GM18858 (cell line): ENCODE measurements around the gene KCNJ6.
"Not testable (repeated sequence)": the region's sequence is repeated elsewhere in the genome, so short reads cannot be mapped to it uniquely, and the experiment has no call there.

Source experiments
- ATAC-seq: cut with Tn5 transposase; IDR thresholded peaks from one replicate; pipeline ENCODE4 v1.9.1; 2021; ENCODE audit not compliant: unreplicated experiment

Gene KCNJ6

GRCh38 chr21:37742115-37742514, 174.1 kb downstream of the KCNJ6 start:
- no peak for ATAC-seq

GRCh38 chr21:37737996-37738395, 178.3 kb downstream of the KCNJ6 start:
- ATAC-seq: no peak

GRCh38 chr21:37737507-37737906, 178.8 kb downstream of the KCNJ6 start:
- ATAC-seq: no peak

- no peak for ATAC-seq
These were observed 181.4 kb downstream of the KCNJ6 start for GRCh38 chr21:37734846-37735245.

GRCh38 chr21:37732927-37733326, 183.3 kb downstream of the KCNJ6 start:
- no peak for ATAC-seq

- ATAC-seq: no peak
These were observed 192.1 kb downstream of the KCNJ6 start for GRCh38 chr21:37724201-37724600.

- ATAC-seq: no peak
These were observed 198.7 kb downstream of the KCNJ6 start for GRCh38 chr21:37717534-37717933.

- ATAC-seq: not testable (repeated sequence)
These were observed 203.7 kb downstream of the KCNJ6 start for GRCh38 chr21:37712569-37712934.

- ATAC-seq: peak; percentile 77
These were observed 204.3 kb downstream of the KCNJ6 start for GRCh38 chr21:37711836-37712568.

GRCh38 chr21:37711286-37711829, 204.9 kb downstream of the KCNJ6 start:
- no peak for ATAC-seq

- no peak for ATAC-seq
These were observed 205.5 kb downstream of the KCNJ6 start for GRCh38 chr21:37710546-37711285.

- ATAC-seq: no peak
These were observed 211.5 kb downstream of the KCNJ6 start for GRCh38 chr21:37704751-37705150.

- ATAC-seq: no peak
These were observed 214.0 kb downstream of the KCNJ6 start for GRCh38 chr21:37702241-37702640.

GRCh38 chr21:37700641-37701202, 215.5 kb downstream of the KCNJ6 start:
- peak; percentile 84 for ATAC-seq

- ATAC-seq: no peak
These were observed 217.1 kb downstream of the KCNJ6 start for GRCh38 chr21:37699024-37699775.

- ATAC-seq: no peak
These were observed 219.3 kb downstream of the KCNJ6 start for GRCh38 chr21:37696936-37697335.

- ATAC-seq: no peak
These were observed 221.1 kb downstream of the KCNJ6 start for GRCh38 chr21:37695111-37695510.

- ATAC-seq: no peak
These were observed 227.2 kb downstream of the KCNJ6 start for GRCh38 chr21:37688952-37689659.

GRCh38 chr21:37686991-37687810, 229.1 kb downstream of the KCNJ6 start:
- ATAC-seq: no peak

GRCh38 chr21:37684547-37684946, 231.7 kb downstream of the KCNJ6 start:
- ATAC-seq: no peak
